Ovary (tissue), 9 donors: ENCODE results near the gene CCL7. TPM values are rescaled to one million over a fixed set of nuclear protein-coding genes. Genes with fewer than 3 reads are reported as not detected.
A peak's percentile ranks its signal among the peaks of the same experiment; 100 is the strongest.

Experiments used
- DNase-seq, 5 donors: peaks; one replicate each; pipeline ENCODE4 v3.0.0-alpha.2; 2019 to 2020
- H3K27ac ChIP-seq, 2 donors: fragments of 200-600 bp; one replicate each; pipeline versions ENCODE4 v1.5.1 to v1.8.0; 2019 to 2022
- H3K27me3 ChIP-seq: fragments of 200-600 bp; one replicate; pipeline ENCODE4 v1.8.0; 2022
- H3K36me3 ChIP-seq: fragments of 200-600 bp; sonication (generic); one replicate; pipeline ENCODE4 v1.5.1; 2019
- H3K4me1 ChIP-seq: one replicate; pipeline ENCODE4 v1.8.1; 2013; ENCODE audit warnings: mild to moderate bottlenecking, moderate library complexity; ENCODE audit not compliant: insufficient read depth
- H3K4me3 ChIP-seq: fragments of 200-600 bp; sonication (generic); one replicate; pipeline ENCODE4 v1.5.1; 2017
- H3K9me3 ChIP-seq, 2 donors: fragments of 200-600 bp in 1 of 2; sonication (generic) in 1 of 2; one replicate each; pipeline versions ENCODE4 v1.5.1 to v1.8.1; 2013 to 2019; ENCODE audit warnings: mild to moderate bottlenecking in 1 of 2, moderate library complexity in 1 of 2
- EP300 ChIP-seq: sonication (generic); formaldehyde crosslinking; IDR thresholded peaks from one replicate; pipeline ENCODE4 v1.6.1; 2017; ENCODE audit warnings: antibody characterized with exemption
- POLR2A ChIP-seq: fragments of 450-650 bp; IDR thresholded peaks from one replicate; pipeline ENCODE4 v1.6.1; 2017; ENCODE audit warnings: antibody characterized with exemption, mild to moderate bottlenecking, moderate library complexity
- WGBS, 3 donors: extraction: QIAGEN DNeasy Blood & Tissue Kit in 1 of 3; methylation state at CpG; one replicate each; pipeline versions ENCODE4 v1.1.5 to v1.1.7; 2013 to 2017; 5-methylcytosine and 5-hydroxymethylcytosine counted together
- intact Hi-C, 4 donors: fragments of 100-400 bp; cut with DNase I; formaldehyde crosslinking; loops; one replicate each; pipeline versions ENCODE4 v1.11.0 to v1.15.1; 2022 to 2023
- polyA plus RNA-seq, 2 donors: library from polyadenylated mRNA; stranded (reverse); fragments of 200-250 nt in 1 of 2; fragments of 350-450 nt in 1 of 2; fragmentation: Illumina TruSeq in 1 of 2; extraction: RNeasy Lipid Tissue Mini Kit (QIAGEN cat#74804) in 1 of 2; gene quantifications; one replicate each; pipeline ENCODE4 v1.2.3, GENCODE V29; 2013 to 2014
- total RNA-seq, 7 donors: library from RNA; depleted of rRNA in 2 of 7; stranded (reverse); fragments of >200 nt in 2 of 7; fragmentation: NEBNext Ultra II Directional in 3 of 7; extraction: Animal tissue kit (Norgen Biotek cat#: 25700) in 3 of 7; gene quantifications; one replicate each; pipeline versions ENCODE4 v1.1.0 to v1.2.4, GENCODE V29; 2016 to 2023
- TF ChIP-seq, protein P1 (sequence below), 3 donors: fragments of 450-650 bp in 2 of 3; fragments of 200-600 bp in 1 of 3; IDR thresholded peaks; one replicate each; pipeline versions ENCODE4 v1.5.1 to v1.8.0; 2016 to 2022; ENCODE audit warnings: antibody characterized with exemption in 3 of 3, mild to moderate bottlenecking in 1 of 3
- donor health status: DM: no; HTN: no; CAD: no; lungs with moderate emphysema.
- donor health status: DM: no; HTN: no; CAD: no.
- donor health status: Bipolar disorder and iron deficiency.
- donor health status: DM: yes; HTN: yes; CAD: no.
- donor health status: DM: no; HTN: no; CAD: no.
- donor health status: DM: yes; HTN: yes; CAD: no.

The CCL7 gene
- total and polyA plus RNA-seq, 9 donors: 0.46 TPM; not detected in 8

DNA sequence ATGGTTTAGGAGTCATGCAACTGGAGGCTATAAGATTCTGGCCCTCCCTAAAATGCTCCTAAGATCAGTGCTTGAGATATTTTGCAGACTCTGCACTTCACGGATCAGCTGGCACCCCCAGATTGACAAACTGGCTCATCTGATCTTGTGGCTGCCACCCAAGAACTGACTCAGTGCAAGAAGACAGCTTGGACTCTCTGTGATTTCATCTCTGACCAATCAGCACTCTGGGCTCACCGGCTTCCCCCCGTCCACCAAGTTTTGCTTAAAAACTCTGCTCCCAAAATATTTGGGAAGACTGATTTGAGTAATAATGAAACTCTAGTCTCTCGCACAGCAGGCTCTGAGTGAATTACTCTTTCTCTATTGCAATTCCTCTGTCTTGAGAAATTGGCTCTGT is 41.2 kb upstream of the CCL7 start:
- intact Hi-C loops: no loop called here
- Histone ChIP-seq H3K27me3 (no peaks in the 10 kb centered on the region), H3K36me3 (no peaks in the 10 kb centered on the region), H3K4me1 (no peaks in the 10 kb centered on the region), H3K9me3 (no peaks in the 10 kb centered on the region), H3K4me3 (no peak overlapping the region), H3K27ac (no peak overlapping the region)
- no peak for DNase-seq
- 82 to 94% (median 92%) methylated on average over 4 of the region's 4 CpGs for WGBS, 3 donors
- TF ChIP-seq, protein P1, sequence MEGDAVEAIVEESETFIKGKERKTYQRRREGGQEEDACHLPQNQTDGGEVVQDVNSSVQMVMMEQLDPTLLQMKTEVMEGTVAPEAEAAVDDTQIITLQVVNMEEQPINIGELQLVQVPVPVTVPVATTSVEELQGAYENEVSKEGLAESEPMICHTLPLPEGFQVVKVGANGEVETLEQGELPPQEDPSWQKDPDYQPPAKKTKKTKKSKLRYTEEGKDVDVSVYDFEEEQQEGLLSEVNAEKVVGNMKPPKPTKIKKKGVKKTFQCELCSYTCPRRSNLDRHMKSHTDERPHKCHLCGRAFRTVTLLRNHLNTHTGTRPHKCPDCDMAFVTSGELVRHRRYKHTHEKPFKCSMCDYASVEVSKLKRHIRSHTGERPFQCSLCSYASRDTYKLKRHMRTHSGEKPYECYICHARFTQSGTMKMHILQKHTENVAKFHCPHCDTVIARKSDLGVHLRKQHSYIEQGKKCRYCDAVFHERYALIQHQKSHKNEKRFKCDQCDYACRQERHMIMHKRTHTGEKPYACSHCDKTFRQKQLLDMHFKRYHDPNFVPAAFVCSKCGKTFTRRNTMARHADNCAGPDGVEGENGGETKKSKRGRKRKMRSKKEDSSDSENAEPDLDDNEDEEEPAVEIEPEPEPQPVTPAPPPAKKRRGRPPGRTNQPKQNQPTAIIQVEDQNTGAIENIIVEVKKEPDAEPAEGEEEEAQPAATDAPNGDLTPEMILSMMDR (IDR thresholded peaks at IDR 0.05): no peak
- TF ChIP-seq POLR2A: no peak
- TF ChIP-seq EP300: no peak

DNA sequence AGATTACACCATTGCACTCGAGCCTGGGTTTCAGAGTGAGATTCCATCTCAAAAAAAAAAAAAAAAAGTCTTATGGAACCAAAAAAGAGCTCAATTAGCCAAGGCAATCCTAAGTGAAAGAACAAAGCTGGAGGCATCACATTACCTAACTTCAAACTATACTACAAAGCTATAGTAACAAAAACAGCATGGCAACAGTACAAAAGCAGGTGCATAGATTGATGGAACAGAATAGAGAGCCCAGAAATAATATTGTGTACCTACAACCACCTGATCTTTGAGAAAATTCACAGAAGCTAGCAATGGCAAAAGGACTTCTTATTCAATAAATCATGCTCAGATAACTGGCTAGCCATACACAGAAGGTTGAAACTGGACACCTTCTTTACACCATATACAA is 39.7 kb upstream of the CCL7 start:
- Histone ChIP-seq H3K36me3 (no peaks in the 10 kb centered on the region), H3K4me1 (peaks cover 7% of the 10 kb centered on the region), H3K27me3 (no peaks in the 10 kb centered on the region), H3K27ac (no peak overlapping the region), H3K9me3 (no peaks in the 10 kb centered on the region), H3K4me3 (no peak overlapping the region)
- intact Hi-C loops: no loop called here
- DNase-seq: no peak
- TF ChIP-seq EP300: no peak
- TF ChIP-seq POLR2A: no peak
- TF ChIP-seq, protein P1 (IDR thresholded peaks at IDR 0.05): no peak
- 38 to 85% (median 72%) methylated on average over 1 of the region's 1 CpG for WGBS, 3 donors

DNA sequence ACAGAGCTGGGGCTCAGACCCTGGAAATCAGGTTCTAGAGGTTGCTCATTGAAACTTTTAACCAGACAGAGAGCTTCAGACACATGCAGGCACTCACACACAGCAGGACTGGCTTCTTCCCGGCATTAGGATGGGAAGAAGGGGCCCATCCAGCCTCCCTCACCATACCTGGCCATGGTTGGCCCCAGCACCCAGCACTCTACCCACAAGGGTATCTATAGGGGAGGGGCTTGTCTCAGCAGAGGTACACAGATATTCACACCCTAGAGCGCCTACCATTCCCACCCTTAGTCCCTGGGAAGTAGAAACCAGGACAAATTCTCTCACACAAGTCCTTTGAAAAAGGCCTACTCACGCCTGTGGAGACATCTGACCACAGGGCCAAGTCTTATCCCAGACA is 35.4 kb upstream of the CCL7 start:
- 89 to 91% (median 90%) methylated on average over 3 of the region's 3 CpGs for WGBS, 3 donors
- Histone ChIP-seq H3K27me3 (no peaks in the 10 kb centered on the region), H3K4me1 (peaks cover 8% of the 10 kb centered on the region), H3K9me3 (no peaks in the 10 kb centered on the region), H3K36me3 (no peaks in the 10 kb centered on the region), H3K27ac (peak overlapping the region; percentile 26 to 38), H3K4me3 (no peak overlapping the region)
- TF ChIP-seq EP300 (no peak), POLR2A (no peak)
- TF ChIP-seq, protein P1 (IDR thresholded peaks at IDR 0.05): no peak
- no peak for DNase-seq
- intact Hi-C loops: no loop called here

DNA sequence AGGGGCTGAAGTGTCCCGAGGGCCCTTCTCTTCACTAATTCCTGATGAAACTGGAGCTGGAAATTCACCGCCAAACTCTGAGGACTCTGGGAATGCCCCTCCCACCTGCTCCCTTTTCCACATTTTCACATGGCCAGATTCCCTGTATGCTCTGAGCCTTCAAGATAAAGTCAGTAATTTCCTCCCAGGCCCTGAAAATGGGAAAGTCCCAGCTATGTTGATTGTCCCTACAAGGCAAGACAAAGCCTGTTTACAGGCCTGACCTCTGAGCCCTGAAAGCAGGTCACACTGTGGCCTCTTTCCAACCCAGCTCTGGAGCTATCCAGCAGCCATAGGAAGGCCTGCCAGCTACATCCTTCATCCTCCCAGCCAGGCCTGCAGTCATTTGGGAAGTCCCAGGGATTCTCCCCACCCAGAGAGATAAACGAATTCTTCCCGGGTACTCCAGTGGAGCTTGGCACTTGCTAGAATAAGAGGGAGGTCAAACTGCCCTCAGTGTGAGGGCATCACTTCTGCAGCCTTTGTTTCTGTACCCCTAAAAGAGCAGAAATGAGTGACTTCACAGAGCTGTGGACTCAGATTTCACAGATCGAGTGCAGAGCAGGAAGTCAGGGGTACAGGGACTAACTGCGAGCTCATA is 34.5 kb upstream of the CCL7 start:
- DNase-seq: peak in 4 of 5 donors; percentile 38 to 65 (median 58)

More for the DNA sequence above, 34.5 kb upstream of the CCL7 start:
- Histone ChIP-seq H3K27ac (peak overlapping the region in 1 of 2 donors; percentile 26), H3K36me3 (no peaks in the 10 kb centered on the region), H3K4me1 (peaks cover 8% of the 10 kb centered on the region), H3K27me3 (no peaks in the 10 kb centered on the region), H3K4me3 (no peak overlapping the region), H3K9me3 (no peaks in the 10 kb centered on the region)
- intact Hi-C loops: no loop called here
- WGBS, 3 donors: 27 to 35% (median 30%) methylated on average over 6 of the region's 6 CpGs
- TF ChIP-seq, protein P1 (IDR thresholded peaks at IDR 0.05): no peak
- TF ChIP-seq EP300: no peak
- no peak for TF ChIP-seq POLR2A
